Activated B cell treated with CpG ODN at 0.5 μM for 24 hours (primary cell): ENCODE data around the gene GUSB. TPM values are rescaled to one million over a fixed set of nuclear protein-coding genes. Genes with fewer than 3 reads are reported as not detected.
"Not testable (repeated sequence)": the region's sequence is repeated elsewhere in the genome, so short reads cannot be mapped to it uniquely, and the experiment has no call there.

Experiments
- ATAC-seq: fragments of 200-7000 bp; cut with Tn5 transposase; one replicate; pipeline ENCODE4 v1.10.0; 2021; ENCODE audit warnings: low read depth, mild to moderate bottlenecking, moderate library complexity
- CTCF ChIA-PET: fragments of 350-600 bp; sonication (Branson Sonifier 250); formaldehyde crosslinking; loops from one replicate; lab custom pipeline; 2021; ENCODE audit warnings: antibody characterized with exemption; lab: Charles Lee
- POLR2A ChIA-PET: fragments of 350-600 bp; sonication (Branson Sonifier 250); formaldehyde crosslinking; loops from one replicate; lab custom pipeline; 2021; ENCODE audit warnings: antibody characterized with exemption; lab: Charles Lee
- DNase-seq: peaks from one replicate; pipeline ENCODE4 v3.0.0; 2022
- H3K27ac Mint-ChIP-seq: one replicate; pipeline ENCODE4 v1.8.0; 2020; ENCODE audit warnings: mixed read lengths
- H3K27me3 Mint-ChIP-seq: one replicate; pipeline ENCODE4 v1.8.0; 2021; ENCODE audit warnings: mixed read lengths
- H3K36me3 Mint-ChIP-seq: one replicate; pipeline ENCODE4 v1.8.0; 2021; ENCODE audit warnings: low read depth, mixed read lengths
- H3K4me1 Mint-ChIP-seq: one replicate; pipeline ENCODE4 v1.8.0; 2021; ENCODE audit warnings: mixed read lengths
- H3K4me3 Mint-ChIP-seq: one replicate; pipeline ENCODE4 v1.8.0; 2020; ENCODE audit warnings: mild to moderate bottlenecking, mixed read lengths
- H3K9me3 Mint-ChIP-seq: one replicate; pipeline ENCODE4 v1.8.0; 2020; ENCODE audit warnings: mixed read lengths
- CTCF ChIP-seq: fragments of 200-600 bp; IDR thresholded peaks from one replicate; pipeline ENCODE4 v1.8.0; 2022; ENCODE audit warnings: antibody characterized with exemption, mild to moderate bottlenecking
- intact Hi-C: fragments of 100-400 bp; cut with micrococcal nuclease; formaldehyde crosslinking; loops from one replicate; pipeline ENCODE4 v1.15.1; 2024
- total RNA-seq: library from RNA; stranded (reverse); gene quantifications from 2 replicates; pipeline ENCODE4 v1.2.3, GENCODE V29; 2022

The GUSB gene
- total RNA-seq: 33.6 and 40.8 TPM in 2 replicates

GRCh38 chr7:65981965-65982792 lies at the start of gene GUSB:
GUSB (minus strand) TSS chr7:65982213; CDS start chr7:65982183, 30 bp downstream.
- Mint-ChIP-seq H3K4me1 (peaks cover 19% of the 10 kb centered on the region), H3K36me3 (peaks cover 11% of the 10 kb centered on the region), H3K27me3 (no peaks in the 10 kb centered on the region), H3K9me3 (no peaks in the 10 kb centered on the region), H3K27ac (peak within 1 kb of the TSS; percentile 46), H3K4me3 (peak within 1 kb of the TSS; percentile 79)
- peak; percentile 94 for ATAC-seq
- intact Hi-C loops: loop anchor here (1.0 to 10.0 kb wide), 10 partner anchors 93 to 1675 kb away; partner anchors contain the start of genes ASL, TPST1, TYW1 and VKORC1L1
- POLR2A ChIA-PET: interaction anchor here (0.7 to 1.2 kb wide), 6 partner anchors 61 to 1320 kb away, joined by 3 to 7 read pairs (median 5); partner anchors contain the start of genes ASL and CRCP
- CTCF ChIA-PET: no interaction called here
- DNase-seq: peak; percentile 85
- TF ChIP-seq CTCF: no peak

GRCh38 chr7:66028342-66028741 lies 46.3 kb upstream of the GUSB start:
- intact Hi-C loops, H3K27me3 Mint-ChIP-seq, DNase-seq, H3K4me3 Mint-ChIP-seq, H3K9me3 Mint-ChIP-seq, H3K36me3 Mint-ChIP-seq, H3K27ac Mint-ChIP-seq, CTCF ChIA-PET, ATAC-seq, H3K4me1 Mint-ChIP-seq, POLR2A ChIA-PET: not testable (repeated sequence)

GRCh38 chr7:66016131-66016461 lies 34.1 kb upstream of the GUSB start:
- ATAC-seq (no peak), DNase-seq (no peak)
- no peaks in the 10 kb centered on the region for H3K4me1 Mint-ChIP-seq
- CTCF ChIA-PET: no interaction called here
- no peaks in the 10 kb centered on the region for H3K9me3 Mint-ChIP-seq
- no peak overlapping the region for H3K27ac Mint-ChIP-seq
- intact Hi-C loops: no loop called here
- H3K27me3 Mint-ChIP-seq: peaks cover 5% of the 10 kb centered on the region
- TF ChIP-seq CTCF: no peak
- no peak overlapping the region for H3K4me3 Mint-ChIP-seq
- POLR2A ChIA-PET: no interaction called here
- H3K36me3 Mint-ChIP-seq: no peaks in the 10 kb centered on the region

- DNase-seq (no peak), ATAC-seq (no peak)
- intact Hi-C loops: no loop called here
- no peak overlapping the region for H3K4me3 Mint-ChIP-seq
- no peak for TF ChIP-seq CTCF
- no peaks in the 10 kb centered on the region for H3K4me1 Mint-ChIP-seq
- H3K9me3 Mint-ChIP-seq: no peaks in the 10 kb centered on the region
- no peaks in the 10 kb centered on the region for H3K36me3 Mint-ChIP-seq
- ChIA-PET CTCF (no interaction called here), POLR2A (no interaction called here)
- peaks cover 4% of the 10 kb centered on the region for H3K27me3 Mint-ChIP-seq
- H3K27ac Mint-ChIP-seq: no peak overlapping the region
Measured at GRCh38 chr7:66015440-66016130, 33.6 kb upstream of the GUSB start.

GRCh38 chr7:66013938-66014337 lies 31.9 kb upstream of the GUSB start:
- H3K27me3 Mint-ChIP-seq: peaks cover 4% of the 10 kb centered on the region
- no peak overlapping the region for H3K4me3 Mint-ChIP-seq
- POLR2A ChIA-PET: no interaction called here
- no peak overlapping the region for H3K27ac Mint-ChIP-seq
- no peak for ATAC-seq
- TF ChIP-seq CTCF: no peak
- intact Hi-C loops: no loop called here
- no peak for DNase-seq
- CTCF ChIA-PET: no interaction called here
- H3K9me3 Mint-ChIP-seq: no peaks in the 10 kb centered on the region
- H3K4me1 Mint-ChIP-seq: no peaks in the 10 kb centered on the region
- no peaks in the 10 kb centered on the region for H3K36me3 Mint-ChIP-seq
